ENCODE measurements around the gene IL22RA2. TPM values are rescaled to one million over a fixed set of nuclear protein-coding genes. Genes with fewer than 3 reads are reported as not detected.
A peak's percentile ranks its signal among the peaks of the same experiment; 100 is the strongest.
"Not testable (repeated sequence)": the region's sequence is repeated elsewhere in the genome, so short reads cannot be mapped to it uniquely, and the experiment has no call there.

The IL22RA2 gene, protein sequence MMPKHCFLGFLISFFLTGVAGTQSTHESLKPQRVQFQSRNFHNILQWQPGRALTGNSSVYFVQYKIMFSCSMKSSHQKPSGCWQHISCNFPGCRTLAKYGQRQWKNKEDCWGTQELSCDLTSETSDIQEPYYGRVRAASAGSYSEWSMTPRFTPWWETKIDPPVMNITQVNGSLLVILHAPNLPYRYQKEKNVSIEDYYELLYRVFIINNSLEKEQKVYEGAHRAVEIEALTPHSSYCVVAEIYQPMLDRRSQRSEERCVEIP
- not detected for polyA plus RNA-seq (2013, experiment 1 of 2; ENCODE audit: insufficient read length)
- polyA plus RNA-seq (2013, experiment 2 of 2; ENCODE audit: insufficient read length), result not detected

DNA sequence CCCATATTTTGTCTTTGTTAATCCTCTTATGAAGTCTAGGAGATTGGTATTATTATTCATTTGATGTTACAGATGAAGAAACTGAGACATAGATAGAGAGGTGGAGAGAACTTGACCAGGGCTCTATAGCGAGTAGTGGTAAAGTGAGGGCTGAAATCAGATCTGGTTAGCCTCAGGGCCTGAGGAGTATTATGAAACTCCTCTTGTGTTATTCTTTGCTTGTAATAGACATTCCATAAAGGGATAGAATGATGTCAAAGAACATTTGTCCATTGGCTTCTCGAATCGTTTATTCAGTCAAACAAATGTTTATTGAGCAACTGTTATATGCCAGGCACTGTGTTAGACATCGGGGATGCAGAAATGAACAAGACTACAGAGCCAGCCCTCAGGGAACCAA, at the start of gene IL22RA2:
IL22RA2 (minus strand) TSS at position 144 of the 400 bp plus-strand sequence. CDS start 11,895 bp downstream, outside the sequence.
- DNase-seq, result no peak

DNA sequence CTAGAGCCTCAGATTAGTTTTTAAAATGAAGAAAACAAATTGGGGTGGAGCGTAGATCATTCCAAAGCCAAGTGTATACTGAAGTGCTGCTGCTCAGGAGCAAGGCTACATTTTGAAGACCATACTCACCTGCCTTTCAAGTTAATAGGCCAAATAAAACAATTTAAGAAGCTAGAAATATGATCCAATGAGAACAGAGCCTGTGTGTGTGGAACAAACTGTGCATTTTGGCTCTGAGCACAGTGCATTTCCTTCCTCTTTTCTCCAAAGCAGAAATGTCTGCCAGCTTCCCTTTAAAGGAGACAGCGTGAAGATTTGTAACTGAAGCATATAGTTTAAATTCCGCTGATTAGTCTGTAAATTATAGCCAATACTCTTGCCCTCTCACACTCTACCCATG, 48.9 kb upstream of the IL22RA2 start:
- no peak for DNase-seq

DNA sequence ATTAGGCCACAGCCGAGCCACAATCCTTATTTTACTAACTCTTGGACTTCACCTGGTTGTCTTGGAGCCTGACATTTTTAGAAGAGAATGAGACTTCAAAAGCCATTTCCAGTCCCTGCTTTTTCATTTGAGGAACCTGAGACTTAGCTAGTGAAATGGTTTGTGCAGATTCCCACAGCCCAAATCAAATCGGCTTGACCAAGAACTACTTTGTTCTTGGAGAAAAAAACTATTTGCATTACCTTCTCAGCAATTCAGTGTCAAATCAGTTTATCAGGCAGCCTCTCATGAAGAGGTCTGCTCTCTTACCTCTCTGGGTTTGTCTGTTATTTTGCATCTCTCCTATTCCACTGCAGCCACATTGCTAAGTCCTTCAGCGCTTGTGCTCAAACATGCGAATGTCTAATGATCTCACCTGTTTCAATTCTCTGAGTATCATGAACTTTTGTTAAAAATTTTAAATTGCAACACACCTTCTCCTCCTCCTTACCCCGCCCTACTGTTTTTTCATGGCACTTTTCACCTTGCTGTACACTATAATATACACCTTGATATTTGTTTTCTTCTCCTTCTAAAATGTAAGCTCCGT, 46.3 kb upstream of the IL22RA2 start:
- DNase-seq, result no peak

DNA sequence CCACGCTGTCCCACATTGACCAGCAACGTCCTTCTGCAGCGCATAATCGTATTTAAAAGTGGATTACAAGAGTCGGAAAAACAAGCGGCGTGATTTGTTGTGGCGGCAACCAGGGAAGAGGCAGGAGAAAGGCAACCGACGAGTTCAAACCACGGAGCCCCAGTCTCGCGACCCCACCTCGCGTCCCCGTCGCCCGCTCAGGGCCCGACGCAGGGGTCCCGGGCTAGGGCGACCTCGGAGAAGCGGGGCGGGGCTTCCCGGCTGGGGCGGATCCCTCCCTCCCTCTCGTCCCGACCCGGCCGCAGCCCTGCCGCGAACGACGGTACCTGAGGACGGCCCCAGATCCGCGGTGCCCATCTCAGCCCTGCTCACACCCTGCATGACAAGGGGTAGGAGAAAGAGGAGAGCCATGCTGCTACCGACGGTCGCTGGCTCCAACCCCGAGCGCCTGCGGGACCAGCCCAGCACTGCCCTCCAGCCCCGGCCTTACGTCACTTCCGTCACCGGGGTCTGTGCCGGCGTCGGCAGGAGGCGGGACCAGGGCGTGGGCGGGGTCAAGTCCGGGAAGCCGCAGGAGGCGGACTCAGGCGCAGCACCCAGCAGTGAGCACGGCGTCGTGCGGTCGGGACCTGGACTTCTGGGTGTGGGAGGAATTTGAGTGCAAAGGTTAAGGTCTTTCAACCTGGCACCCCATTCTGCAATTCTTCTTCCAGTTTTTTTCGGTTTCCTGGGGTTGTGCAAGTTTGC, 45.6 kb upstream of the IL22RA2 start, which contains the start of gene IFNGR1:
IFNGR1 (minus strand) TSS at position 469 of the 747 bp plus-strand sequence; CDS start at position 411, 58 bp downstream.
- peak; percentile 91 for DNase-seq

DNA sequence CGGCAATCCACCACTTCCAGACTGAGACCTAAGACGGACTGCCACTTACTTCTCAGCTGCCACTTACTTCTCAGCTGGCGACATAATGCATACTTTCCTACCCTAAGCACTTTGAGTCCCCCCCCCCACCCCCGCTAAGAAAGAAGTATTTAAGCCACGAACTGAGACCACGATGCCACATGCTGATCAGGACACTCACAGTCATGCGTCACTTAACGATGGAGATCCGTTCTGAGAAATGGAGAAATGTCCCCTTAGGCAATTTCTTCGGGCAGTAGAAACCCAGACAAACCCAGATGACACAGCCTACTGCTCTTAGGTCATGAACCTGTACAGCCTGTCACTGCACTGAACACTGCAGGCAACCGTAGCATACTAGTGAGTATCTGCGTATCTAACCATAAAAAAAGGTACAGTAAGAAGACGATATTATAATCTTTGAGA, 45.1 kb upstream of the IL22RA2 start:
- DNase-seq, result peak; percentile 60

DNA sequence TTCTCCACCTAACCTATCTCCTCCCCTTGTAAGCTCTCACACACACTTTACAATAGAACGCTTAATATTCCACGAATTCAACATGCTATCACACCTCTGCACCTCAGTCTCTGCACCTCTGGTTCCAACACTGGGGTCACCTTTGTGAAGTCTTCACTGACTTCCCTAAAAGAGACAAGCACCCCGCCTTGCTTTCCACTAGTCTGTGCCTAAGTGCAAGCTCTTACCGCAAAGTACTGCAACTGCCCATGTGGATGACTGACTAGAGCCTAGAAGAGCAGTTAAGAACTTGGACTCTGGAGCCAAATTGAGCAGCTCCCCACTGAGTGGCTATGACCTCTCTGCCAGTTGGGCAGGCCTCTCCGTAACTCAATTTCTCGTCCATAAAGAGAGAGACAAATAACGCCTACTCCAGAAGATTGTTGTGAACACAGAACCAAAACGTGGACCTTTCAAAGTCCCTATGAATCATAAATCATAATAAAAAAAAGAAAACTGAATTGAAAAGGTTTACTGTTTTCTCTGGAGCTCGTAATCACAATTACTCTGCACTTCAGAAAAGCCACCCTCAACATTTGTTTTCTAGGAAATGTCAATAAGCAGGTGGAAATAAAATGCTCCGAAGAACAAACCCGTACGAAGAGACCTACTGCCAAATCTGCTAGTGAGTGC, 44.5 kb upstream of the IL22RA2 start:
- DNase-seq, result no peak

DNA sequence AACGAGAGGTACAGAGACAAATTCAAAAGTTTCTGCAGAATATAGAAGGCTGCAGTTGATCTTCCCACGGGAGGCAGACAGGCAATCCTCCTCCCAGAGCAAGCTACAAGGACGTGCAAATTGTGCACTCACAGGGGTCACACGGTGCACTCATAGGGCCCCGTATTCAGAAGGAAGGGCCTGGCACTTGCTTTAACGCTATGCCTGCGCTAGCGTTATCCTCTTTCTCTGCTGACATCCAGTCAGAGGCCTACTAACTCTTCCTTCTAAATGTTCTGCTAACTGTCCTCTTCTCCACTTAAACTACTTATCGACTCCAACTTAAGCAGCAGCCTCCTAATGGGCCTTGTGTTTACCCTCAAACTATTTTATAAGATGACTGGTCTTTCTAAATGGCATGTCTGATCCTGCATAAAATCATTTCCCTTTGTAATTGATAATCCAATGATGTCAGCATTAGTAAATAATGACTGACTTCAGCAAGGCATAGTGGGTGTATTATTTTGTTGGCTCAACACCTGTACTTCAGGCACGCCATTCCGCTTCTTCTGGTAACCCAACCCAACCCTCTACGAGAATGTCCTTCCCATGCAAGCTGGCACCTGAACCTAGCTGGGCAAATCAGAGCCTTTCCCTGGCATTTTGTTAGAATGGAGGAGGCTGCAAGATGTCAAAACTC, 43.6 kb upstream of the IL22RA2 start:
- DNase-seq, result no peak

DNA sequence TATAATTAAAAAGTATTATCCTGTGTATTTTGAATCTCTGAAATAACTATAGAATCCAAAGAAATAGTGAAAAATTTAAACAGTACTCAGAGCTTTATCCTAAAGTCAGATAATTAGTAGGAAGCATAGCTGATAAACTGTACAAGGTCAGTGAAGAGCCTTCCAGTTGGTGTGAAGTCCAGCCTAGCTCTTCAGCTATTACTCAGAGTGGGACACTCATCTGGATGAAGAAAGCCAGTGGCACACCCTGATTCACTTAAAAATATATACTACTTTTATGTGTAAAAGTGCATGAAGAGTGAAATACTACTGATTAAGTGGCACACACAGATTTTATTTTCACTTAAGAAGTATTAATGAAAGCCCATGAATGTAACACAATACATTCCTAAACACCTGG, 42.7 kb upstream of the IL22RA2 start:
- no peak for DNase-seq

DNA sequence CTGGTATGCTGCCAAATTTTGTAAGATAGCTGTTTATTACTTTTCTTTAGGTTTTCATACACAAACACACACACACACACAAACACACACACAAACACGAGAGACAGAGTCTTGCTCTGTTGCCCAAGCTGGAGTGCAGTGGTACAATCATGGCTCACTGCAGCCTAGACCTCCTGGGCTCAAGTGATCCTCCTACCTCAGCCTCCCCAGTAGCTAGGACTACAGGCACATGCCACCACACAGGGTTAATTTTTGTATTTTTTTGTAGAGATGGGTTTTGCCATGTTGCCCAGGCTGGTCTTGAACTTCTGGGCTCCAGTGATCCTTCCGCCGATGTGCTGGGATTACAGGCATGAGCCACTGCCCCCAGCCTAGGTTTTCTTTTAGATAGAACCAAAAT, 42.2 kb upstream of the IL22RA2 start:
- not testable (repeated sequence) for DNase-seq

DNA sequence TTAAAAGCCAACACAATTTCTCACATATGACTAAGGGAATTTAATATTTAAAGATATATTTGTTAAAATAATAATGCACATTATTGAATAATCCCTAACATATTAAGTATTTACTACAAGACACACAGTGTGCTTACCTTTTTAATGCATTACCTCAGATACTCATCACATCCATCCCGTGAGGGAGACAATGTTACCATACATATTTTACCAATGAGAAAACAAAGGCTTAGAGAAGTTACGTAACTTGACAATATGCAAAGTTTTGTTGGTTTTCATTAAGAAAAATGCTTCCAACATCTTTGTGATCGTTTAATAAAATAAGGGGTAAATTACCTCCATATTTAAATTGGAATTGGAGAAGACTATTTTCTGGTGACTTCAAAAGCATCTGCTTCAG, 41.5 kb upstream of the IL22RA2 start:
- peak; percentile 27 for DNase-seq

DNA sequence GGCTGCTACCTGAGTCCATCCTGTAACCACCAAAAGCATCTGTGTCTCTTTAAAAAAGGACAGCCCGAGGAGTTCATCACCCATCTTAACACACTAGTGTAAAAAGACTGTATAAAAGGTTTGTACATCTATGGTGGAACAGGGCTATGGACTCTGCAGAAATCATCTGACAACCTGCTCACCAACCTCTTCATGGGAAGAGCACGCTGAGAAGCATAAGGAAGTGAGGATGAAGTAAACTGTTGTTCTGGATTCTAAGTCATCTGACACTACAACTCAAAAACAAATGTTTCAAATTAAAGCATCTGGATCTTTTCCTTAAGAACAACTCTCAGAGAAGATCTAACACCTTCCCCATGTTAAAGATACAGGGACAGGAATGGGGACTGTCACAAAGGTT, 40.4 kb upstream of the IL22RA2 start:
- no peak for DNase-seq

DNA sequence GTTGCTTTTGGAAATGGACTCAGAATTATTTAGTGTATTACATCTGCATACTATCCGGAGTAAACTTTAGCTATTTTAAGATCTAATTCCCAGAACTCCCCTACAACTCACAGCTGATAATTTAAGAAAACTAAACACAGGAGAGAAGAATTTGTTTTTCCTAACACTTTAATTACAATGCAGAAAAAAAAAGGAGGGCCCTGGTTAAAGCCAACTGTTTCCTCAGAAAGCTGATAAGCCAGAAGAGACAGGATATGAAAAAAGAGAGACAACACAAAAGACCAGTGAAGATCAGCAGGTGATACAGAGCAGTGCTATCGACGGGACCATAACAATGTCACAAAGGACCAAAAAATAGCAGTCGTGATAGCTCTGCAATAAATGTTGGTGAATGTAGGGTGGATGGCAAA, 39.9 kb upstream of the IL22RA2 start:
- DNase-seq, result no peak

DNA sequence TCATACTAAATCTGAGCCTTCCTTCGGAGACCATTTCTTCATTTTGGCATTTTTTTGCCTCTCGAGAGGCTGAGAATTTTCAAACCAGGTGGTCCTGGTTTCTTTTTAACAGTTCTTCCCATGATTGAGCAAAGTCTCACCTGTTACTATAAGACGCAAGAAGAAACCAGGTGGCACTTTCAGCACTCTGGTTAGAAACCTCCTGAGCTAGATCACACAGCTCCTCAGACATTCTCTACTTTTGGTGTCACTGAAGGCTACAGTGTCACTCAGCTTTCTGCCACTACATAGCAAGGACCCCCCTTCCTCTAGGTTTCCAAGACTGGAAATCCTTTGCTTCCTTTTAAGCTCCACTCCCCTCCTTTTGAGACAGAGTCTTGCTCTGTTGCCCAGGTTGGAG, 38.5 kb upstream of the IL22RA2 start:
- DNase-seq, result no peak

DNA sequence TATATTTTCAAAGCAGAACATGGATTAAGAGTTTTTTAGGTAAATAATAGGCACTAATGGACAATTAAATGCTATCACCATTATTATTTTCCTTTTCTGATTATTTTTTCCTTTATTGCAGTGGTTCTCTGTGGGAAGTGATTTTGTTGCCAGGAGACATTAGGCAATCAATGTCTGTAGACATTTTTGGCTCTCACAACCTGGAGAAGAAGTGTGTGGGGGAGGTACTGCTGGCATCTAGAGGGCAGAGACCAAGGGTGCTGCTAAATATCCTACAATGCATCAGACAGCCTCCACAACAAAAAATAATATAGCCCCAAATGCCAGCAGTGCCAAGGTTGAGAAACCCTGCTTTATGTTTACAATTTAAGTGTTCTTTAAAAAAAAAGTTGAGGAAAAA, 37.5 kb upstream of the IL22RA2 start:
- DNase-seq, result no peak

DNA sequence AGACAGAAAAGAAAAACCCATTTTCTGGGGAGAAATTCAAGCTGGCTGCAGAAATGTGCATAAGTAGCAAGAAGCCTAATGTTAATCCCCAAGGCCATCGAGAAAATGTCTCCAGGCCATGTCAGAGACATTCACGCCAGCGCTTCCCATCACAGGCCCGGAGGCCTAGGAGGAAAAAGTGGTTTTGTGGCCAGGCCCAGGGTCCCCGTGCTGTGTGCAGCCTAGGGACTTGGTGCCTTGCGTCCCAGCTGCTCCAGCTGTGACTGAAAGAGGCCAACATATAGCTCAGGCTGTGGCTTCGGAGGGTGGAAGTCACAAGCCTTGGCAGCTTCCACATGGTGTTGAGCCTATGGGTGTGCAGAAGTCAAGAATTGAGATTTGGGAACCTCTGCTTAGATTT, 34.8 kb upstream of the IL22RA2 start:
- DNase-seq, result no peak

DNA sequence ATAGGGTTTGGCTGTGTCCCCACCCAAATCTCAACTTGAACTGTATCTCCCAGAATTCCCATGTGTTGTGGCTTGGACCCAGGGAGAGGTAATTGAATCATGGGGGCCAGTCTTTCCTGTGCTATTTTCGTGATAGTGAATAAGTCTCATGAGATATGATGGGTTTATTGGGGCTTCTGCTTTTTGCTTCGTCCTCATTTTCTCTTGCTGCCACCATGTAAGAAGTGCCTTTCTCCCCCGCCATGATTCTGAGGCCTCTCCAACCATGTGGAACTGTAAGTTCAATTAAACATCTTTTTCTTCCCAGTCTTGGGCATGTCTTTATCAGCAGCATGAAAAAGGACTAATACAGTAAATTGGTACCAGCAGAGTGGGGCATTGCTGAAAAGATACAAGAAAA, 34.0 kb upstream of the IL22RA2 start:
- not testable (repeated sequence) for DNase-seq

DNA sequence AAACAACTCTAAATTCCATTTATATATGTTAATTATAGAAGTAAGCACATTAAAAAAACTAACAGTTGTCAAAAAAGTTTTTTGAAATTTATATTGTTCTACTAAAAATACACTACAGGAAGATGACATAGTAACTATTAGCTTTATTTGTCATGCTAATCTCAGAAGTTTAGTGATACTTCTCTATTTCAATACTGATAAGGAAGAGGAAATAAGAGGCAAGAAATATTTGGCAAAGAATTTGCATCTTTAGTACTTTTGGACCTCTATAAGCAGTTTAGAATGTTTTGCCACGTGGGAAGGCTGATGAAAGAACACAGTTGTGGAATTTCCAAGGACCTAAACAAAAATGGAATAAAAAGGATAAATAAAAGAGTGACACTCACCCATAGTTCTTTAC, 33.1 kb upstream of the IL22RA2 start:
- DNase-seq, result no peak

DNA sequence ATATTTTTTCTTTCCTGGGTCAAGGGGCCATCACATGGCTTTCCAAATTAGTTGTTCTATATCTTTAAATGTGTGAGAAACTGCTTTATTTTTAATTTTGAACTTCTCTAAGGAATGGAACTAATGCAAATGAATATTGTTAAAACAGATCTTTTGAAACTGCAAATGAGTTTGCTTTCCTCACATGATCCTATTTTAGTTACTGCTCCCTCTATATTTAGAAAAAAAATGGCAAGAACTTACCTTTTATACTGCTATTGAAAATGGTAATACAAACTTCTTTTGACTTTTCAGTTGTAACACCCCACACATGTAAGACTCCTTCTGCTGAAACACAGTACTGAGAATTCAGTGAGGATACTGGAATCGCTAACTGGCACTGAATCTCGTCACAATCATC, 29.8 kb upstream of the IL22RA2 start:
- DNase-seq, result no peak

DNA sequence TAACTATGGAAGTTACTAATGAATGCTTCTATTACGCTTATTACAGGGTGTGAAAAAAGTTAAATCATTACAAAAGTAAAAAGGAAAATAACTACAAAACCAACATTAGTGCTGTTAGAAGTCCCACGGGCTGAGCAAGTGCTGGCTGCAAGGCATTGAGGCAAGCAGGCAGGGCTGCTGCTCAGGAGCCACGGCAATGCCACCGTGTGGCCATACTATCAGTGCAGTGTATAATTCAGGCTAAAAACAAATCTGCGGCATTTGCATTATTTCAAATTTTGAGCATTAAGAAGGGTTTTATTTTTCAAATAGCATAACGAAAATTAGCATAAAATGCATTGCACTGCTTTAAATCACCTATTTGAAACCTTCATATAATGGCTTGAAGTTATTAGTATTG, 28.6 kb upstream of the IL22RA2 start:
- DNase-seq, result no peak

DNA sequence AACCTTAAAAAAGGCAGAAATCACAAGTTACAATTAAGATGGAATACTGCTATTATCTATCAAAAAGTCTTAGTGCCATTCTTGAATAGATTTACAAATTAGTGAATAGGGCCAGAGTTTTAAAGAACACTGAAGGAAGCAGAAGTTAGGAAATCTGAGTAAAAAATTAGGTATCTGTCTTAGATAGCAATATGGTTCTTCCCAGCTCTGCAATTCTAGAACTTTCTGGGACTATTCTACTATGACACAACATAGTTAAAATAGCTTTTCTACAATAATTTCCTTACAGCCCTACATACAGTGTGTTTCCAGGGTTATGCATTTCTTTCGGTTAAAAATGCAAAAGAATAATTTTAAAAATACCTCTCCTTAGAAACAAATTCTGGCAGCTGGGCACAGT, 27.6 kb upstream of the IL22RA2 start:
- DNase-seq, result no peak

DNA sequence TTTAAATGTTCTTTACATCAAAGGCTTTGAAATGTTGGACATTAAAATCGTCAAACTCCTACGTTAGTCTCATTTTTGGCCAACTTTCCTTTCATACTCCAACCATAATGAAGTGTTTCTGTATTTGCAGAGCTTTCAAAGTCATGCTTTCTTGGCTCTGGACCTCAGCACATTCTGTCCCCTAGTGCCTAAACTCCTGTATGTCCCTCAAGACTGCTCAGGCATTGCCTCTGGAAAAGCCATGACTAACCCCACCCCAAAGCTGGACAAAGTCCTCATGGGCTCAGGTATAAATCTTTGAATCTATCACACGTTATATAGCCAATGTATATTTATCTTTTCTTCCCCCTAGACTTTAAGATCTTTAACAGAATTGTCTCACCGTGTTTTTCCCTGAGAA, 26.8 kb upstream of the IL22RA2 start:
- no peak for DNase-seq
